Measurements from ENCODE around the gene SVIP.

The SVIP gene

DNA sequence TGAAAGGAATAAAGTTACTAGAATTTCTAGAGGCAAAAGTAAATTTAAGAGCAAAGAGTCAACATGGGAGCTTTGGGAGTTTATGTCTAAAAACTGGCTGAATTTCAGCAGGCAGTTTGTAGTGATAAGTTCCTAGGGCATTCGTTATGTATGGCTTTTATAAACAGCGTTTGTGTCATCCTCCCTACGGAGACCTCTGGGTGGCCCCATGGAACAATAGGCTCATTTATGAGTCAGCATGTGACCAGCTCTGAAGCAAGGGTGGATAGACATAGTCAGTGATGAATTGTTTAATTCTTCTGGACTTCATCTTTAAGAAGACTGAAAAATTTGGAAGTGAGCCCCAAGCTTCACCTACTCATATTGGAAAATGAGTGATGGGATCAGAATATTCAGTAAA is 37.1 kb downstream of the SVIP start:
- DNase-seq (ENCODE audit: low spot score): peak; percentile 29

DNA sequence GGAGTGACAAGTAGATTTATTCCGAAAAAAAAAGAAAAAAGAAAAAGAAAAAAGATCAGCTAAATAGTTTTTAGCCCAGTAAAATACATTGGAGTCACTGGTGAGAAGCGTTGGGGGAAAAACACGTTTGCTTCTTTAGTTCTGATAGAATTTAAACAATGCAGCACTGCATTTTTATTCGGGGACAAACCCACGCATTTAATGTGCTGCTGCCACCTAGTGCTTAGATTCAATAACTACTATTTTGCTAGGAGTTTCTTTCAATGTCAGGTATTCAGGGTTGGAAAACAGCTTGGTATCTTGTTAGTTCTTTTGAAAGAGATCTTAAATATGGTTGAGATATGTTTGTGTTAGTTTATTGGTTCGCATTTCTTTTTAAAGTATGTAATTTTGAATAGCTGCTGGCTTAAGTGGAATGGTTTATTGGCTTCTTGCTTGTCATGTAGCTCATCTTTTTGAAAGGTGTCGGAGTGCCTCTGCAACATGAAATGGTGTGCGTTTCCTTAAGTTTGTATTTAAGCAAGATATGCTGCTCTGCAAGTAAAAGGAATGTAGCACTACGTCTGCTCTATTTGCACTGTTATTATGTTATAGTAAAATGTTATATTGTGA is 41.9 kb downstream of the SVIP start:
- DNase-seq (ENCODE audit: low spot score): peak; percentile 32

DNA sequence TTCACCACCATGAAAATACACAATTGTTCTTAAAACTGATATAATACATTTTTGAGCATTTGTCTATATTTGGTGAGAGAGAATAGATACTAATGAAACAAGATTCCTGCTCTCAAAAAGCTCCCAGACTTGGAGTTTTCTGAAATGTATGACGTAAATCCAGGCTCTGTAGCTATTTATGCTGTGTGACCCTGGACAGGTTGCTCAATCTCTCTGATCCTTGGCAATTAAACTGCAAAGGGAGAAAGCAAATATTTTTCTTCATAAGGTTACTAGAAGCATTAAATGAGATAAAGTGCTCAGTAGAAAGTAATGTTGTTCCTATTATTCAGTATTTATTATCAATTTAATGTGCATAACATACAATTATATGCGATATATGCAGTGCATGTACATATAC is 42.5 kb downstream of the SVIP start:
- no peak for DNase-seq (ENCODE audit: low spot score)

DNA sequence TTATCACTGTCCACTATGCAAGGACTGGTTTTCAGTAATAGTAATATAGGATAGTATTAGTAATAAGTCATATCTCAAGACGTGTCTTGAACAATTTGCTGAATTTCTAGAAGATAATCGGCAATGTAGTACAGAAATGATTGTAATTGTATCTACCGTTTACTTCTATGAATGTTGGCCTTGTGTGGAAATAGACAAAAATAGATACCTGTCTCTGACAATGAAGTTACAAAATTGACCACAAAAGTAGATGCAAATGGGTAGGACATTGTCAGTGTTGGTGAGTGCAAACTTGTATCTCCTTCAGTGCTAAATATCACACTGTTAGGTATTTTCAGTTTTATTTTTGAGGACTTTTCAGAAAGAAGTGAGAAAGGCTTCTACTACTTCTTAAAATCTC is 43.1 kb downstream of the SVIP start:
- no peak for DNase-seq (ENCODE audit: low spot score)

DNA sequence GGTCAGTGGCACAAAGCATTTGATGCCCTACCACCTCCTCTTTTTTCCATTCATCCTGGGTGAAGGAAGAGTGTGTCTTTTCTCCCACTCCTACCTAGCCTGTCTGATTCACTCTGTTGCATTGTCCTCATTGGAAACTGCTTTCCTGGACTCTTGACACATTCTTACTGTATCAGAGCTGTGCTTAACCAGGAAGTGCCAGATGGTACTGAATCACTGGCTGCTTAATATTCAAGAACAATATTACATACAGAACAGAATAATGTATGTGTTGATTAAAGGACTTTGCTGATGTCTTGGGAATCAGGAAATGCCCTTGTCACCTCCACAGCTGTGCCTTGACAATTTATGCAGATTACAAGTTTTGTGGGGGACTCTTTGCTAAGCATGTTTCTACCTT is 44.4 kb downstream of the SVIP start:
- no peak for DNase-seq (ENCODE audit: low spot score)

DNA sequence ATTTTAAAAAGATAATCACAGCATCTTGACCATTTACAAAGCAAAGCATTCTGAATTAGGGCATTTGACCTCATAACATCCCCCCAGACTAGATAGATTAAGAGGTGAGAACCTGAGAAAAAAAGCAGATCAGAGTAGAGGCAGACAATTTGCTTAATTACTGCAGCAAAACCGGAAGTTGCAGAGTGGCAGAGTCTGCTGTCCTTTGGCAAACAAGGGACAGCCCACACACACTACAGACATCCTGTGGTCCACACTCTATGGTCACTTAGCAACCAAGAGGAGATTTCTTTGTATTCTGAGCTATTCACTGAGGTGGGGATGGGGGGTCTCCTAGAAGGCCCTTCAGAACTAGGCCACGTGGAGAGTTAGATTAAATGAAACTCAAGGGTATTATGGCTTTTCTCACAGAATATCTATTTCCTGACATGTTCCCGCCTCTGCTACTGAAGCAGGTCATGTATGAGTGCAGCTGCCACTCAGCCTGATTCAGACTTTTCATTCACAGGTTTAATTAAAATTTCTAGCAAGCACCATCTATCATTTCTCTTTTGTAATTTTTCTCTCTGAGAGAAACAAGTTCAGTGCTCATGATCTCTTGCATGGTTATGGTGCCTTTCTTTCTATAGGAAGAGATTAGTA is 48.5 kb downstream of the SVIP start:
- no peak for DNase-seq (ENCODE audit: low spot score)

DNA sequence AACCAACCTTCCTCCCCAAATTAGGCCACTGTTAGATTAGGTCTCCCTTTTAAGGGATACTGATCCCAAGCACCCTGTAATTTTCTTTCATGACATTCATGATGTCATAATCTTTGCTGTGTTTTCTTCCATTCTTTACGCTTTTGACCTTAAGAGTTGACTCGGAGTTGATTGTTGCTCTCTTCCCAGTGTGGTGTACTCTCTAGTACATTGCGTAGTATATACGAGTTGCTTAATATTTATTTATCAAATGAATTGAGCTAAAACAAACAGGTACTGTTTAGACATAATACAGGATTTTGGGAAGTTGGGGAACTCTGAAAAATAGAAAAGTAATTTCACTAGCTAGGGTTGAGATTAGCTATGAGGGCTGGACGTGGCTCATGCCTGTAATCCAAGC is 49.8 kb downstream of the SVIP start:
- no peak for DNase-seq (ENCODE audit: low spot score)

DNA sequence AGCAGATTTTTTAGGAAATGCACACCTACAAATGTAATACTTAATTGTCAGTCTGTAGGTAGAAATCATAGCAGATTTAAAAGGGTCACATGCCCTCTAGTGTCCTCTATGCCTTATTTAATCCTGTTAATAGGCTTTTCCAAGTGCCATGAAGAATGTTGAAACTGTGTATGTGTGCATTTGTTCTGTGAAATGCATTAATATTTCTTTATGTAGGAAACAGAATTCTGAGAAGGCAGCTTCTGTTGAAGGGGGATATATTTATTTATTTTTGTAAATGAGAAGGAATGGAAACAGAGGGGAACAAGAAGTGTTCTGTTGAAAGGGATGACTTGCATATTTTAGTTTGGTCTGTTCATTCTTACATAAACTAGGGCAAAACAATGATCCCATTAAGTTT is 51.0 kb downstream of the SVIP start:
- DNase-seq (ENCODE audit: low spot score): no peak

DNA sequence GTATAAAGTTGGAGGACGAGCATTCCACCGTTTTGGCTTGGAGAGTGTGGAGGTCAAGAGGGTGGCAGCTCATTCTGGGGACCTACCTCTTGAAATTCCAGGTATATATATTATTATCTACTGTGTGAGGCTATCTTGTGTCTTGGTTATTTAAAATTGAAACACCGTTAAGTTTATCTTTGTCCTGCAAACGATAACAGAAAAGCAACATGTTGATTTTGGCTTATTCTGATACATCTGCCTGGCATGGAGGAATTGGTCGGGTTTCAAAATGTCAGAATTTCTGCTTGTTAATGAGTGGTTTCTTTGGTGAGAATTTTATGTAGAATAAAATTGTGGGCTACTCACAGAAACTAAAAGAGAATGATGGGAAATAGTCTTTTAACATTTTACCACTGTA is 54.4 kb downstream of the SVIP start:
- no peak for DNase-seq (ENCODE audit: low spot score)

DNA sequence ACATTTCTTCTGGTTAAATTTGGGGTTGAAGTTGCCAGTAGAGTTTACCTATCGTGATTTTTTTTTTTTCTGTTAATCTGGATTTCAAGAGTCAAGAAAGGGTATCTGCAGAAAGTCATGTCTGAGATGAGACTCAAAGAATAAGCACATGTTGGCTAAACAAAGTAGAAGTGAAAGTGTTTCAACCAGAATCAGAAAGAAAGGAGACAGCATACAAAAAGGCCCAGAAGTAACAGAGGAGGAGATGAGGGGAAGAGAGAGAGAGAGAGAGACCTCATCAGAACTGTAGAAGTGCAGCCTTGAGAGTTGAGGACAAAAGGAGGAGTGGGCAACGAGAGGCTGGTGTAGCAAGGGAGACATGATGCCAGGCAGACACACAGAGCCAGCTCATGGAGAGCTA is 54.9 kb downstream of the SVIP start:
- DNase-seq (ENCODE audit: low spot score): no peak

DNA sequence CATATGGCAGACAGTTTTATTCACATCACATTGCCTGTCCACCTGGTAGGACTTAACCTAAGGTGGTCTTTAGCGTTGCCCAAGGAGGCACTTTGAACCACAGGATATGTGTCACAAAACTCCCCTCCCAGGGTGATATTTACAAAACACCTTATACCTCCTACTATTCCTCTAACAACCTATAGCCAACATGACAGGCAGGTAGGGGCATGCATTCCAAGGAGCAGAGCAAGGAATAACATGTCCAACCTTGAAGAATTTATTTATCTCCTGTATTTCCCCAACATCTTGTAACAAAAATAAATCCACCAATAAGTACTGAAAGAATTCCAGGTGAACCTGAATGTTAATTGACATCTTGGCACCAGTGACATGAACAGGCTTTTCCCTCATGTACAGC is 60.5 kb downstream of the SVIP start:
- no peak for DNase-seq (ENCODE audit: low spot score)

Data from AG08396 (cell line).